ENCODE results near the gene MACF1.

Gene MACF1

GRCh38 chr1:39214998-39215873 is 10.7 kb downstream of the MACF1 start:
- peak; percentile 49 for DNase-seq

GRCh38 chr1:39216771-39217170 is 12.3 kb downstream of the MACF1 start:
- no peak for DNase-seq

- no peak for DNase-seq
Measured at GRCh38 chr1:39220891-39221870, 16.7 kb downstream of the MACF1 start.

GRCh38 chr1:39224295-39224829 is 19.9 kb downstream of the MACF1 start:
- no peak for DNase-seq

- no peak for DNase-seq
Measured at GRCh38 chr1:39226836-39227235, 22.3 kb downstream of the MACF1 start.

GRCh38 chr1:39228252-39228651 is 23.8 kb downstream of the MACF1 start:
- no peak for DNase-seq

- DNase-seq = no peak
Measured at GRCh38 chr1:39229504-39229903, 25.0 kb downstream of the MACF1 start.

GRCh38 chr1:39230261-39231190 is 26.0 kb downstream of the MACF1 start:
- DNase-seq = peak; percentile 25

GRCh38 chr1:39236971-39237370 is 32.5 kb downstream of the MACF1 start:
- no peak for DNase-seq

GRCh38 chr1:39238476-39238875 is 34.0 kb downstream of the MACF1 start:
- DNase-seq = no peak

GRCh38 chr1:39239968-39240367 is 35.5 kb downstream of the MACF1 start:
- no peak for DNase-seq

GRCh38 chr1:39243302-39243701 is 38.8 kb downstream of the MACF1 start:
- no peak for DNase-seq

GRCh38 chr1:39250460-39251240 is 46.2 kb downstream of the MACF1 start:
- DNase-seq = no peak

GRCh38 chr1:39255222-39255621 is 50.7 kb downstream of the MACF1 start:
- no peak for DNase-seq

- peak; percentile 69 for DNase-seq
Measured at GRCh38 chr1:39258146-39258924, 53.8 kb downstream of the MACF1 start.

GRCh38 chr1:39258925-39259244 is 54.4 kb downstream of the MACF1 start:
- DNase-seq = no peak

- DNase-seq = no peak
Measured at GRCh38 chr1:39261712-39262221, 57.3 kb downstream of the MACF1 start.

- no peak for DNase-seq
Measured at GRCh38 chr1:39262802-39263201, 58.3 kb downstream of the MACF1 start.

- DNase-seq = no peak
Measured at GRCh38 chr1:39266269-39266668, 61.8 kb downstream of the MACF1 start.

- no peak for DNase-seq
Measured at GRCh38 chr1:39266792-39267191, 62.3 kb downstream of the MACF1 start.

All from activated CD8-positive, alpha-beta memory T cell treated with anti-CD3 and anti-CD28 coated beads, Interleukin-2, amount 50 U/mL, for 4 hours (primary cell).